Mucosa of gallbladder (tissue), 1 donor: ENCODE measurements around the gene MVB12B. TPM values are rescaled to one million over a fixed set of nuclear protein-coding genes. Genes with fewer than 3 reads are reported as not detected.

ENCODE experiments used
- DNase-seq: peaks from one replicate; pipeline ENCODE4 v3.0.0-alpha.2; 2020; ENCODE audit warnings: low spot score
- total RNA-seq: library from RNA; stranded (reverse); gene quantifications from one replicate; pipeline ENCODE4 v1.2.1, GENCODE V29; 2021
- donor health status: DM: no; HTN: no; CAD: no.

MVB12B gene
- total RNA-seq, 1 donor from 2014 or later = 13.3 TPM

DNA sequence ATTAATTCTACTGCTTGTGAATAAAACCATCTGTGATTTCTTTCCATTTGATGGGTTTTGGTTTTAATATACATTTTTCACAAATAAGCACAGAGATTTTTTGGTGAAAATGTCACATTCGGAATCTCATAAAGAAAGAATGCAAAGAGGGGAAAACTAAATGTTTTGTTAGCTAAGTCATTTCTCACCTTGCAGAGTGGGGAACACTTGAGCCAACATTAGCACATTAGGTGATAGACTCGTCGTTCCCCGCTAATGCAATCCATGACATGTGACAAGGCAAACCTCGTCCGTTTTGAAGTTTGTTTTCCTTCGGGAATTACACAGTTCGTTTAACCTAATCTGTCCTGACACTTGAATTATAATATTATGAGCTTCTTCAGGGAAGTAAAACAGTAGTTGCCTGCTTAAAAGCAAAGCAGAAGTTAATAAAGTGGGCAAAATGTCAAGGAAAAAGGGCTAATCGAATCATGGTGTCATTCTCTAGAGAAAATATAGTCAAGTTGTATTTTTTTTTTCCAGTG is 191.3 kb downstream of the MVB12B start:
- DNase-seq = no peak

- no peak for DNase-seq
These were observed 192.1 kb downstream of the MVB12B start for GRCh38 chr9:126518763-126519162.

- no peak for DNase-seq
These were observed 193.2 kb downstream of the MVB12B start for GRCh38 chr9:126519660-126520420.

DNA sequence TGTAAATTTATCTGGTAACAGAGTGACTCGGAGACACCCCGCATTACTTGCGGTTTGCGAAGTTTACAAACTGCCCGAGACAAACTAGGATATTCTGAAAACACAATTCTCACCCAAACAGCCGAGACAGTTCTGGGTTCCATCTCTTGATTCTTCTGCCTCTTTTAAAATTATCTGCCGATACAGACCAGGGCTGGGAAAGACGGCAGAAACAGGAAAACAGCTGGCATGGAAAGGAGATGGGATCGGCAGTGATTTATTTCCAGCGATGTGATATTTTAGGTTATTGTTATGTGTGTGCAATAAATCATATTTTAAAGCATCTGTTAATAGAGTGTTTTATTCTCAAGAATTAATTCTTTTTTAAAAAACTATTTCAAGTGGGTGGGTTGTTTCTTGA is 193.8 kb downstream of the MVB12B start:
- DNase-seq = no peak

DNA sequence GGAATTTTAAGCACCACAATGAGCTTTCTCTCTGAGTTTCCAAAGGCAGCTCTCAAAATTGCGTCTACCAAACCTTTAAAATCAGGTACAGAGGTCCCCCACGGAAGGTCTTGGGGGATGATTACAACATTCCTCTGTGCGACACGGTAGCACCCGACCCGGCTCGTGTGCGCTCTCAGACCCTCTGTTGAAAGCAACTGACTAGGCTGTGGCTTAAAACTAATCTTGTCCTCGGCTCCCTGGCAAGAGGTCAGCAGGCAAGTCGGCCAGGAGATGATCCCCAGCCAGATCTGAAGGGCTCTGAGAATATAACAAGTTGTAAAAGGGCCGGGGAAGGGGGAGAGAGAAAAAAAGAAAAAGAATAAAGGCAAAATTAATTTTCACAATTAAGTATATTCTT is 194.5 kb downstream of the MVB12B start:
- no peak for DNase-seq

- no peak for DNase-seq
These were observed 194.9 kb downstream of the MVB12B start for GRCh38 chr9:126521551-126521950.

- no peak for DNase-seq
These were observed 195.5 kb downstream of the MVB12B start for GRCh38 chr9:126521976-126522590.

- no peak for DNase-seq
These were observed 196.2 kb downstream of the MVB12B start for GRCh38 chr9:126522612-126523356.

GRCh38 chr9:126523611-126524111 is 197.0 kb downstream of the MVB12B start:
- DNase-seq = no peak

- no peak for DNase-seq
These were observed 197.9 kb downstream of the MVB12B start for GRCh38 chr9:126524353-126525077.

DNA sequence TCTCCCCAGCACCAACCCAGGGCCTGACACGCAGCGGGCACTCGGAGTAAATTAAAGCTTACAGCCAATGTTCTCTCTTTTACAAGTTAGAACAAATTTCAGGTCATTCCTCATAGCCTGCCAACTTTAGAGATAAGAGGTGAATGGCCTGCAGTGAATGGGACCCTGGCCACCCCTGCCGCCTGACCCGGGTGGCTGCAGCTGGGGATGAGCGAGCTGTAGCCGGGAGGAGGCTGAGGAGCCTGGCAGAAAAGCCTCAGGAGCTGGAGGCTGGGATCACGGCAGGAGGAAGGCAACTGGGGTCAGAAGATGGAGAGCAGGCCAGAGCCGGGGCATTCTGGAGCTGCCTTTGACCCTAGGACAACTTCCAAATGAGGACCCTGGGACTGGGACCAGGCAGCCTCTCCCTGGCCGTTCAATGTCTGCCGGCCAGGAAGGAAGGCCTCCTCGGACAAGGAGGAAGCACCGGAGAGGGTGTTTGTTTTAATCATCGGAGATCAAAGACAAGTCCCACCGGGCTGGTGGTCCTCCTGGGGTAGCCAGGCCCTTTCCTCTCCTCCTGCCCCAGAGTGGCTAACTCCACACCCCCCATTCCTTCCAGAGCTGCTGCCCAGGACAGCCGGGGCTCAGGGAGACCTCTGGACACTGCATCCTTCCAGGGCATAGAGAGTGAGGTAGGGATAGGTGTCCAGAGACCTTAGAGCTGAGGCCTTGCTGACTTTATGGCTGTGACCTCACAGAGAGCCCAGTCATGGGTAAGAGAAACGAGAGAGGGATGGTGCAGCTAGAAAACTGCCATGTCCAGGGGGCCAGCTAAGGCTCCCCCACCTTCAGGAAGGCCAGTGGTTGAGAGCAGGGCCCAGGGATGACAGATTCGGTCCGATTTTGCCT is 199.8 kb downstream of the MVB12B start:
- no peak for DNase-seq

DNA sequence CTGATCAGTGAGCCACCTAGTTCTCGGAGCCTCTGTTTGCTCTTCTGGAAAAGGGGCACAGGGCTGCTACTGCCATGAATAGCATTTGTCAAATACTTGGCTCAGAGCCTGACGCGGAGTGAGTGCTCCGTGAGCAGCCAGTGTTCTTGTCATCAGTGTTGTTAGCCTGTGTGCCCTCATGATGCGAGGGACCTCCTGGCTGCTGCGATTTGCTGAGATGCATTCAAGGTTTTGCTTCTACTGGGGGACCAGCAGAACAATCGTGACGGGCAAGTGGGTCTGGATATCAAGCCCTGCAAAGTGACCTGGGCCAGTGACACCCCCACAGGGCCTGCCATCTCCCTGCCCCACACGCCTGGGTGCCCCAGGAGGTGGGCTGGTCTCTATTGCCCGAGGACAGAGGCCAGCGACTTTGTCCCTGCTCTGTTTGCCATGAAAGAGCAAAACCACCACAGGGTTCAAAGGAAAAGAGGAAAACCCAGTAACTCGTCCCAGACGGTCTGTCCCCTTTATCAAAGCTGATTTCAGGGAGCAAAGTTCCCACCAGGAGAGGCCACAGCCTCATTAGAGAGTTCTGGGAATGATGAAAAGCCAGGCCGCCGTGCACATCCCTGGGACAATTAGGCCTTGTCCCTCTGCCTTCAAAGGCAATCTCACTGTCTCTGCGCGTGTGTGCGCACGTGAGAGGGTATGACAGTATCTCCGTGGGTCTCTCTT is 200.6 kb downstream of the MVB12B start:
- DNase-seq = no peak

GRCh38 chr9:126528111-126528510 is 201.5 kb downstream of the MVB12B start:
- no peak for DNase-seq

DNA sequence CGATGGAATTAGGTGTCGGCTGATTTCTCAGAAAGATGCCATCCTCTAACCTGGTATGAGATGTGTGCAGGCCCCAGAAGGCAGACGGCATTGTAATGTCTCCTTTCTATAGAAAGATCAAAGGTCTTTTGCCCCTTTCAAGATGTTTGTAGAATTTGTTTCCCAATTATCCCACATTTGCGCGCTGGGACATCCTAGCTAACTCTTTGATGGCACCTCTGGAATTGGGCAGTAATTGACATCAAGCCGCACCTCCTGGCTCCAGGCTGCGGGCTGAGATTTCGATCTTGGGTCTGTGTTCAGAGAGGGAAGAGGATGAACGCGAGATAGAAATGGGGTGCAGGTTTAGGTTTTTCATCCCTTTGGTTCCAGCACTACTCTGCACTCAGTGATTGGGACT is 202.3 kb downstream of the MVB12B start:
- DNase-seq = no peak

DNA sequence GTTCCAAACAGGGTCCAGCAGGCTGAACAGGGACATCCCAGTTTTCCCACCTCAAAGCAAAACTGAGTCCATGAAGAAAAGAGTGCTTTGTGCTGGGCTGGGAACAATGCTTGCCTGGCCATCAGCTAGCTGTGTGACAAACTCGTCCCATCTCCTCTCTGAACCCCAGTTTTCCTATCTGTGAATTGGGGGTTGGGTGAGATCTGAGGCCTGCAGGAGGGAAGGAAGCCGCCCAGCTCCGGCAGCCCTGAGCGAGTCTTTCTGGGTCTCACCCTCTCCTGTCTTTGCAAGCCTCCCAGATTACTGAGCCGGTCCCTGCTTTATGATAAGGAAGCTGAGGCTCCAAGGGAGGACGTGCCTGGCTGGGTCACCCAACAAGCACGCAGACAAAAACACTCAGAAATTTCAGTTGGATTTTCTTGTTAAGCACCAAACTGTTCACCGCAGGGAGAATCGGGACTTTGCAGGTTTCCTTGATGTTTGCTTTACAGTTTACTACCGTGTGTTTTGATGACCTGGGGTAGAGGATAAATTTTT is 204.5 kb downstream of the MVB12B start:
- DNase-seq = no peak

GRCh38 chr9:126531591-126531990 is 205.0 kb downstream of the MVB12B start:
- DNase-seq = no peak

DNA sequence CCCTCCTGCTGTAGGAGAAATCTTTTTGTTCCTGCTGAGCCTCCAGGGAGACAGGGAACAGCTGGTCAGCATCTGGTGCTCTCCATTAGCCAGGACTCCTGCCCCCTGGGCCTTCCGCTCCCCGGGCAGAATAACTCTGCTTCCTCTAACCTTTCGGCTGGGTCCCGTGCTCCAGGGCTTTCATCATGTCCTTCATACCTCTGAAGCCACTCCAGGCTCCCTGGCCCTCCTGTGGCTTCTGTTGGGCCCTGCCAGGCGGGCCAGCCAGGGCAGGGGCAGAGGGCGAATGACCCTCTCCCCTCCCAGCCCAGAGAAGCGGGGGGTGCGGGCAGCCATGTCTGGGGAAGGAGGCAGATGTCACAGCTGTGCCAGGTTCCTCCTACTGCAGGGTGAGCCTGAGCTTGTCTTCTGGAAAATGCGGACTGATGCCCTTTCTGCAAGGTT is 205.4 kb downstream of the MVB12B start:
- DNase-seq = no peak

GRCh38 chr9:126532489-126532888 is 205.9 kb downstream of the MVB12B start:
- no peak for DNase-seq
